Hematopoietic multipotent progenitor cell treated with erythropoietin and hydrocortisone succinate and interleukin-3 and kit ligand, for 8 days (in vitro differentiated cells): ENCODE measurements around the gene IL20RA.

Source experiments
- DNase-seq: peaks from one replicate; pipeline ENCODE4 v3.0.0-alpha.2; 2015

Gene IL20RA

DNA sequence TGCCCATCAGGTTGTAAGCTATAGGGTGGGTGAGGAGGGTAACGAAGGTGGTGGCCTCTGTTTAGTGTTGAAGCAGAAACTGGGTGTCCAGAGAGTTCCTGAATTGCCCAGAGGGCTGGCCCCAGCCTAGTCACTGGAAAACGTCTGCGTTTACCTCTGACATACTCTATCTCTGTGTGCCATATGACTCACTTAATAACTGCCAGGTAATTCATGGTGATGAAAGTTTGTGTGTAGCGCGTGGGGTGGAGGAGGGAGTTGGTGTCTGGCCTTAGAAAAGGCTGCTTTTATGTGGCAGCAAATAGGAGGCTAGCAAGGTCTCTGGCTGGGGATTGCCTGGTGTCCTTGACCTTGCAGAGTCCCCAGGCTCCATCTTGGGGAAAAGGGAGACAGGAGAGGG, 75.3 kb downstream of the IL20RA start:
- no peak for DNase-seq

DNA sequence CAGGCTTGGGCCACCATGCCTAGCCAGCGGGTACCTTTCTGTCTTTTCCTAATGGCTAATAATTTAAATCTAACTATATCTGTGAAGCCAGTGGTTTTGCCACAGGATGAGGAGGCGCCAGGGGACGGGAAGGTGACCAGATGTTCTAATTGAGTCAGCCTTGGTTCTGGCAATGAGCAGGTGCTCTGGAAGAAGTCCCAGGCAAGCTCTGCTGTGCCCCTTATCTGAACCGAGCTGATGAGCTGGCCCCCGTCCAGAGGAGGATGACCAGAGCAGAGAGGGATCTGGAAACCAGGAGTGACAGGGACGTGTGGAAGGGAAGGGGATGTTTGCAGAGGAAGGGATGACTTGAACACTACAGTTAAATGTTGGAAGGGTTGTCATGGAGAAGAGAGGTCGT, 75.9 kb downstream of the IL20RA start:
- no peak for DNase-seq

DNA sequence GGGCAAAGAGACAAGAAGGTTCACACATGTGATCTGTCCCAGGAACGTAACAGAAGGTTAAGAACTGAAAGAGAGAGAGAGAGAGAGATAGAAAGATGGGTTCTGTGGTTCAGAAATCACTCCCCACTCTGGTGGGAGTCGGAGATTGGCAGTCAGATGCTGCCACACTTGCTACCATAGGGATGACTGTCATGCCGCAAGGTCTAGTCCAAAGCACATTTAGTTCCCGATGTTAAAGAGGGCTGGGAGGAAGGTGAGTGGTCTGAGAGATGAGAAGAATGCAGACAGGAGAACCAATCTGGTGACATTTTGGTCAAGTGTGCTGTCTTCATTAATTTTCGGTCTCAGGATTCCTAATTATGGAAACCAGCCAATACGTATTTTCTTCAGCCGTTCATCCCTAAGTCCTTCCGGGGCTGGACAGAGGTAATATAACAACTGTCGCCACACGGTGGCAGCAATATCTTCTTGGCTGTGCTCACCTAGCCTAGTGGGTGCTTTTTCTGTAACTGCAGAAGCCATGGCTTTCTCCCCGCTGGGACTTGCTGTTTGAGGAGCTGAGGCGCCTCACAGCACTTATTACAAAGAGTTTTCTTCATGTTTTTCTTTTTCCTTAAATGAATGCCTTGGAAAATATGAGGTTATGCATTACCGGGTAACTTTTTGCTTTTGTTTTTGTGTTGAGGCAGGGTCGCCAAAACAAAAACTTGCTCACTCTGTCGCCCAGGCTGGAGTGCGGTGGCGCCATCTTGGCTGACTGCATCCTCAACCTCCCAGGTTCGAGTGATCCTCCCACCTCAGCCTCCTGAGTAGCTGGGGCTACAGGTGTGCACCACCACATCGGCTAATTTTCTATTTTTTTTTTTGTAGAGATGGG, 76.7 kb downstream of the IL20RA start:
- DNase-seq = peak; percentile 84

DNA sequence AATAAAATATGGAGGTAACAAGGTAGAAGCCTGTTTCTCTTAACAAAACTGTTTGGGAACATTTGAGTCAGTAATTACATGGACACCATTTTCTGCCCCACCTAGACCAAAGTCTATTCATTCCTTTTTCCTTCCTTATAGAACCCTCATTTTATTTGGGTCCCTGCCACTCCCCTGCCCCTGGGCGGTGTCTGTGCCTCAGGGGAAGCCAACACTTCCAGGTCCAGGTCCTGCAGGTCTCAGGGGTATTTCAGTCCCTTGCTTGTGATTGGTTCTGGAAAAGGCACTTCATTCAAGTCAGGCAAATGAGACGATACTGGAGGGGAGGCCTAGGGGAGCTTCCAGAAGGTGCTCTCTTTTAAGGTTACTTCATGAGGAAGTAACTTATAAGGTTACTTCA, 80.4 kb downstream of the IL20RA start:
- DNase-seq = no peak

DNA sequence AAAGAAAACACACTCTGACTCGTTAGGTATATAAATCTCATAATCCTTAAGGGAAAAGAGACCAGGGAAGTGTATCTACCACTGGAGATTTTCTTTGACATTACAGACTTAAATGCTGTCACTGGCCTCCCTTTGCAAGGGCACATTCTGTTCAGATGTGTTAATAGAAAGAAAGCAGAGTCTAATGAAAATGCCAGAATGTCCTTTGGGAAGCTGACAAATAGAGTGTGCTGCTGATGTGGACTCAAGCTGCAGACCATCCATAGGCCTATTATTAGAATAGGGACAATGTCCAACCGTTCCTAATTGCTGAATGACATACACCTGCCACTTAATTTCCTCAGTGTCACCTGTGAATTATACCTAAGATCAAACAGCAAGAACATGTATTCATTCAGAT, 81.5 kb downstream of the IL20RA start:
- DNase-seq = no peak

DNA sequence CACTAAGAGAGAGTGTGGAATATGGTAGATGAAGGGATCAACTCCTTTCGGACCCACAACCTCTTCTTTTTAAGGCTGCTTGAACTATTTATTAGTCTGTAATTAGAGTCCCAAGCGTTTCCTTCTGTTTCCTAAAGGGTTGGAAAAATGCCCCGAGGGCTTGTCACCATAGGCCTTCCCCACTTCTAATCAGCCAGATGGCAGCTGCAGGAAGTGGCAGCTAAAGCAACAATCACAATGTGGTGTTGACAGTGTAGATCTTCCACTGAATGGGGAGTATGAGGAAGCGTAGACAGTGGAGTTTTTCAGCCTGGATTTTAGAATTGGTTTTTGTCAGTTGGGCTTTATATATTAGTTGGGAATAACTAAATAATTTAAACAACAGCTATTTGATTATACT, 82.1 kb downstream of the IL20RA start:
- DNase-seq = peak; percentile 78

DNA sequence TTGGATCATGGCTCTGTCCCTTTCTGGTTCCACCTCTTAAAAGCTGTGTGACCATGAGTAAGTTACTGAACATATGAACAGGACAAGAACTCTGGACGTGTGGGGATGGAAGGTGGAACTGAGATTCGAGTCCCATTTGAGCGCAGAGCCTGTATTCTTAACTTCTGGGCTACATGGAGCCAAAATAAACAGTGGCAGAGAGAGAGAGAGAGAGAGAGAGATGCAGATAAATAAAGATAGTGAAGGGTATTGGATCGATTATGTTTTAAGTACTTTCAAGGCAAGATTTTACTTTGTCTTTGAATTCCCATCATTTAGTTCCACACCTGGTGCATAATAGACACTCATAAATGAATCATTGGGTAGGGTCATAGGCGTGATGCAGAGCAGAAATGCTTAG, 82.9 kb downstream of the IL20RA start:
- no peak for DNase-seq

DNA sequence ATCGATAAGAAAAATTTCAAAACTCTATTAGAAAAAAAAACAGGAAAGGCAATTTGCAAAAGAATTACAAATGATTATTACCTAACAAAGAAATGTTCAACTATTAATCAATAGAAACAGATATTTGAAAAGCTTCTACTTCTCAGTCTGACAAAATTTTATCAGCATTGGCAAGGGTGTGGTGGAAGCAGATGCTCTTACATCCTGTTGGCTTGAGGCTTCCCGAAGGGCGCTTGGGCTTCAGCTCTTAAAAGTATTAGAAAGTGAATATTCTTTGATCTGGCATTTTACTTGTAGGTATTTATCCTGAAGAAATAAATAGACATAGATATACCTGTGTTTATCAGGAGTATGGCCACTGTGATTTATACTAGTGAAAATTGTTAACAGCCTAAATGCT, 84.0 kb downstream of the IL20RA start:
- DNase-seq = peak; percentile 61

DNA sequence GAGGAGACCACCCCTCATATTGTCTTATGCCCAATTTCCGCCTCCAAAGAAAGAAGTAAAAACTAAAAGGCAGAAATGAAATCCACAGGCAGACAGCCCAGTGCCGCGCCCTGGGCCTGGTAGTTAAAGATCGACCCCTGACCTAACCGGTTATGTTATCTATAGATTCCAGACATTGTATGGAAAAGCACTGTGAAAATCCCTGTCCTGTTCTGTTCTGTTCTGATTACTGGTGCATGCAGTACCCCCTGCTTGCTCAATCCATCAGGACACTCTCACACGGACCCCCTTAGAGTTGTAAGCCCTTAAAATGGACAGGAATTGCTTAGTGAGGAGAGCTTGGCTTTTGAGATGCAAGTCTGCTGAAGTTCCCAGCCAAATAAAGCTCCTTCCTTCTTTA, 84.8 kb downstream of the IL20RA start:
- DNase-seq = peak; percentile 21

DNA sequence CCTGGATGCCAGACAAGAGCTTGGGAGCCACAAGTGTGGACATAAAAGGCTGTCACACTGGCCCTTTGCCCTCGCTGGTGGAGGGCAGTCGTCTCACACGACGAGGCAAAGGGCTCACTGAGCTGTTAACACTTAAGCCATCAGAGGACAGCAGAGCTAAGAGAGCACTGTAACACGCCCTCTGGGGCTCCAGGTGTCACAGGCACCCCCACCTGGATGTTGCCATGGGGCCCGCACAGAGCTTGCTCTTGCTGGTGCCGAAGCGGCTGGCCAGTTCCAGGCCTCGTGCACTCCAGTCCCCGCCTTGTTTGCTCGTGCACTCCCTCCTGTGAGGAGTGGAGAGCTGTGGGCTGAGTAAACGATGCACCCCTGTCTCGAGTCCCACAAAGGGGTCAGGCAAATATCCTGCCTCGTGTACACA, 85.3 kb downstream of the IL20RA start:
- DNase-seq = peak; percentile 41

DNA sequence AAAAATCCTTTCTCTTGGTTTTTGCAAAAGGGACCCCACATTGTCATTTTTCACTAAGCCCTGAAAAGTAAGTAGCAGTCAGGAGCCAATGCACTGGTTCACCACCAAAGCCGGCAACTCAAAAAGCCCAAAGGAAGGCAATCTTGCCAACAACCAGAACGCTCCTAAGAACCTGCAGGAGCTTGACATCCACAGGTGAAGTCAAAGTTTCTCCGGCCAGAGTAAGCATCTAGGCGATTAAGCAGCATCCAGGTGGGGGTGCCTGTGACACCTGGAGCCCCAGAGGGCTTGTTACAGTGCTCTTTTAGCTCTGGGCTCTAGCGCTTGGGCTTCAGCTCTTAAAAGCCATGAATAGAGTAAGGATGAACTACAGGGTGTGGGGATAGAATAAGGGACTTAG, 86.6 kb downstream of the IL20RA start:
- DNase-seq = no peak

DNA sequence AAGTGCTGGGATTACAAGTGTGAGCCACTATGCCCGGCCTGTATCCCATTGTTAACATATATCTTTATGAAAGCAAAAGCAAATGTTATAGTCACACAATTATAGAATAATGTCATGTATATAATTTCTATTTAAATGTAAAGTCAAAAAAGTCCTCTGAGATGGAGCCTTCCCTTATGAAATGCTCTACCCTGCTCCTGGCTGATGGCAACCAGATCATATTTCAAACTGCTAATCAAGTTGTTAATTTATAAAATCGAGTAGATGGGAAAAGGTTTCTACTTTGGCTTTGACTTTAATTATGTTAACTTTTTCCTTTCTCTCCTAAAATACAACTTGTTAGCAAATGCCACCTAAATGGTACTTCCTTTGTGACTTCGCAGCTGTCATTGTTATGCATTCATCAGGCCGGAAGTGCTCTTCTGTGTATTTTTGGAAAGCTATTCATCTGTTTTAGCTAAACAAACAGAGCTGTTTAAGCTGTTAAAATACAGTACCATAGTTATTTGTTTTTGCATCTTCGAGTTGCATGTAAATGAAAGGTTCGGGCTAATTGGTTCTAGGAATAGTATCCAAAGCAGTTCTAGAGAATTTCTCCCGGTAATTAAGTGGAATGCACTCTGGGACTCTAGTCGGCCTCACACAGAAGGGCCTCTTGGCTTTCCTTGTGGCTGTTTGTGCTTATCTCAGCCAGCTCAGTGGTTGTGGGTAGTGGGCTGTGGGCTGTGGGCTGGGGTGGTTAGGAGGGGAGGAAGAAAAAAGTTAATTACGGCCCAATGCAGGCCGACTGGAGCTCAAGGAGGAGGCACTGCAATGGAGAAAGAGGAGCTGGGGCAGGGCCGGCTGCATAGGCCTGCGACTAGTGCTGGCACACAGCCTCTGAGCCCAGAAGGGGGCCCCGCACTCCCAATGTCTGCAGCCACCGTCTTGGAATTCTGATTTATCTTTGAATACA, 87.9 kb downstream of the IL20RA start:
- DNase-seq = peak; percentile 63

DNA sequence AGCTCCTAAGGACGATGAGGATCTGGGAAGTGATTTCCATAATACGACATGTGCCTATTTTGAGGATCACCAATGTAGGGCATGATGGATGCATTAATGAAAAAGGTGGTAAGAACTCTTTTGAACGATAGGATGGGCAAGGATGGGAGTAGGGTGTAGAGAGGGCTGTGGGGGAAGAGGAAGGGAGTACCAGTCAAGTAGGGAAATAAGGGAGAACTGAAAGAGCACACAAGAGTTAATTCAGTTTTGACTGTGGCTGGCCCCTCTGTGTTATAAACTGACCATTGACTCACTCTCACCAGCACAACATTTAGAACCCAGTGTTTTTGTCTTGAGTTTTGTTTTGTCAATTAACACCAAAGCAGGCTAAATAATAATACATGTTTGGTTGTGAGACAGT, 89.6 kb downstream of the IL20RA start:
- DNase-seq = no peak

DNA sequence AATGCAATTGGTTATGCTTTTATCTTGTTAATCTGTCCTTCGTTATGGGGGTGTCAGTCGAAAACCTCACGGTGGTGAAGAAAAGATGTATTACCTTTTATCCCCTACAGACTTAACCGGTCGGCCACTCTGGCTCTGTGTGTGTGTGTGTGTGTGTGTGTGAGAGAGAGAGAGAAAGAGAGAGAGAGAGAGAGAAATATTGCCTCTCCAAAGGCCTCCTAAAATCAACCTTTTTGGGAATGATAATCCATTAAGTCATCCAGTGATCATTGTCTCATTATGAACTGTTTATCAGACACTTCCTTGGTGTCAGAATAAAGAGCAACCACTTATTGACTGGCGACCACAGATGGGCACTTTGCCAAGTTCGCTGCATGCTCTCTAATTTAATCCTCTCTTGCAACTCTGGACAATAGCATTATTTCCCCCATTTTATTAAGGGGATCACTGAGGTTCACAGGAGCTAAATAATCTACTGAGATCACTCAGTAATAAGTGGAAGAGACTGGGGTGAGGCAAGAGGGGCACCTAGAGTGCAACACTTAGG, 92.0 kb downstream of the IL20RA start:
- DNase-seq = peak; percentile 65

DNA sequence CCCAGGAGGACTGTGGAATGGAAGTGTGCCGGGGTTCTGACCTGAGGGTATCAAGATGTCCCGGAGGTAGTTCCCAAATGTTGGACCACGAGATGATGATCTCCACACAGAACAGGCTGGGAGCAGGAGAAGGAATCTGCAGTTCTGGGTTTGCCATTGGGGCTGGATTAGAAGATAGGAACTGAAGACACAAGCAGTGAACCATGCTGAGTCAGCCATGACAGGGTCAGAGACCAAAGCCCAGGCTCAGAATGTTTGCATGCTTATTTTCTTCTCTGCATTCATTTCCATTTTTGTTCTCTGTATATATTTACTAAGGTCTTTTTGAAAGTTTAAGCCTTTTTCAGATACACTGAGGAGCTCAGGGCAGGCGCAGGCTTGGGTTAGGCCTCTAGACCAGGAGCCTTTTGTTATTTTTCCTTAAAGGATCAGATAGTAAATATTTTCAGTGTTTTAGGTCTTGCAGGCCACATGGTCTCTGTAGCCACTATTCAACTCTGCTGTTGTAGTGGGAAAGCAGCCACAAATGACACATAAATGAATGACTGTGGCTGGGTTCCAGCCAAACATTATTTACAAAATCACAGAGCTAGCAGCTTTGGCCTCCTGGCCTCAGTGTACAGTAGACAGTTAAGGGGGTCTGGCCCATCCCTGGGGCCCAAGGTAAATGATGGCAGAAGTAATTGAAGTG, 94.2 kb downstream of the IL20RA start:
- DNase-seq = no peak
